Renal cortex interstitium (tissue), 11 donors: ENCODE data around the gene FBP2. TPM values are rescaled to one million over a fixed set of nuclear protein-coding genes. Genes with fewer than 3 reads are reported as not detected.

Experiments
- DNase-seq, 11 donors: peaks; one replicate each; pipeline ENCODE4 v3.0.0-alpha.2; 2013; ENCODE audit warnings: low read depth in 9 of 11, low spot score in 4 of 11; ENCODE audit errors: extremely low read depth in 1 of 11
- polyA plus RNA-seq, 3 donors: library from polyadenylated mRNA; unstranded; fragments of 120-200 nt; gene quantifications; one replicate each; pipeline ENCODE4 v1.2.1, GENCODE V29; 2013; ENCODE audit not compliant: insufficient read length in 3 of 3

The FBP2 gene
- polyA plus RNA-seq, 3 donors = not detected

DNA sequence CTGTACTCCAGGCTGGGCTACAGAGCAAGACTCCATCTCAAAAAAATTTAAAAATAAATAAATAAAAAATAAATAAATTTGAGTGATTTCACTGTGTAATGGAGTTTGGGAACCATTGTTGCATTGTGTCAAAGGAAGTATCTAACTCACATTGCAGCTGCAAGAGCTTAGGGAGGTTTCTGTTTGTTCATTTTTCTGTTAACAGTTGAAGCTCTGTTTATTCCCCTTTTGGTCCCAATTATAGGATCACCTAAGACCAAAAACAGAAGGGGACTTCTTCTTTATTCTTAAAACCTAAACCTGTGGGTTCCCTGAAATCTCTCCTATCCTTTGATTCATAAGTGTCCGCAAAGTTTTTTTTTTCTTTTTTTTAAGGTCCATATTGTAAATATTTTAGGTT is 67.4 kb downstream of the FBP2 start:
- DNase-seq = no peak

DNA sequence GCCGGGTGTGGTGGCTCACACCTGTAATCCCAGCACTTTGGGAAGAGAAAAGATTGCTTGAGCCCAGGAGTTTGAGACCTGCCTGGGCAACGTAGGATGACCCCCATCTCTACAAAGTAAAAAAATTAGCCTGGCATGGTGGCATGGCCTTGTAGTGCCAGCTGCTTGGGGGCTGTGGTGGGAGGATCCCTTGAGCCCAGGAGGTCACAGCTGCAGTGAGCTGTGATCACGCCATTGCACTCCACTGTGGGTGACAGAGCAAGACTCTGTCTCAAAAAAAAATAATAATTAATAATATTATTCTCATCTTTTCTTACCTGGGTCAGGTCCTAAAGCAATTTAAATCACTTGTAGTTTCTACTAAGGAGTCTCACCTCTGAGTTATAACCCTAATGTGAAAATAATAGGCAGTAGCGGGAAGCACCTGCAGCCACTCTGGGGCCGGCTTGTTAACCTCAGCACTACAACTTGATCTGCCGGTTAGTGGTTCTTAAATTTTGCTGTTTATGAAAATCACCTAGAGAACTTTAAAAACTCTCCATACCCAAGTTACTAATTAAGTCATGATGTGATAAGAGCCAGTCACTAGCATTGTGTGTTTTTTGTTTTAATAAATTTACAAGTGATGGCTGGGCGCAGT is 68.1 kb downstream of the FBP2 start:
- DNase-seq = no peak

DNA sequence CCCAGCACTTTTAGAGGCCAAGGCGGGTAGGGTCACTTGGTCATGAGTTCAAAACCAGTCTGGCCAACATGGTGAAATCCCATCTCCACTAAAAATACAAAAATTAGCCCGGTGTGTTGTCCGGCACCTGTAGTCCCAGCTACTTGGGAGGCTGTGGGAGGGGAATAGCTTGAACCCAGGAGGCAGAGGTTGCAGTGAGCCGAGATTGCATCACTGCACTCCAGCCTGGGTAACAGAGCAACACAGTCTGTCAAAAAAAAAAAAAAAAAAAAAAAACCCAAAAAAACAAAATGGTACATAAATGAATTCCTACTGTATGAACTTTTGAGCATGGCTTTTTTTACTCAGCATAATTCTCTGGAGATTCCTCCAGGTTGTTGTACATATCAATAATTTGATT is 76.4 kb downstream of the FBP2 start:
- DNase-seq = no peak

DNA sequence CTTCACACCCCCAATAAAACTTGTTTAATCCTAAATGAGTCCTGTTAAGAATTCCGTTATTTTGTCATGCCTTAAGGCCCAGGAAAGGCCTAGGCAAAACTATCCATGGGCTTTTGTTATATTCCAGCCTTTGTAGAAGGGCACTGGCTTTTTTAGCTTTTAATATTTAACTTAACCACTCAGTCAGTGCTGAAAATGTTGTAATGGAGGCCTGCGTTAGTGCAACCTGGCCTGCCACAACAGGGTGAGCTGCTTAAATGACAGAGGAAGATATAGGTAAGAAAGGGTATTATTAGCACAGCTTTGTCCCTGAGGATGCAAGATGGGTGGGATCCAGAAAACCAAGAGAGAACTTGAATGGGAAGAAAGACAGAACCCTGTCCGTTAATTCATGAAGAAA is 78.9 kb downstream of the FBP2 start:
- DNase-seq = no peak

DNA sequence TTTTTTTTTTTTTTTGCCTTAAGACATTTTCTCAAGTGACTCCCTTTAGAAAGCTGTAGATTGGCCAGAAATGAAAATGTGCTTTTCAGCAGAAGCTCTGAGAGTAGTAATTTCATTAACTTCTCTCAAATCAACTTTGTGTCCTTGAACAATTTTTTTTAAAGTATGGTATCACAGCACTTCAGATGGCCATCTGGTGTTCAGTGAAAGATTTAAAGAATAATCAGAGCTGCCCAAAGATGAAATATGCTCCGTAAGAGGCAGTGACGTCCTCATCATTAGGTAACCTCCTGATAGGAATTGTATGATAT is 81.7 kb downstream of the FBP2 start:
- DNase-seq = no peak

DNA sequence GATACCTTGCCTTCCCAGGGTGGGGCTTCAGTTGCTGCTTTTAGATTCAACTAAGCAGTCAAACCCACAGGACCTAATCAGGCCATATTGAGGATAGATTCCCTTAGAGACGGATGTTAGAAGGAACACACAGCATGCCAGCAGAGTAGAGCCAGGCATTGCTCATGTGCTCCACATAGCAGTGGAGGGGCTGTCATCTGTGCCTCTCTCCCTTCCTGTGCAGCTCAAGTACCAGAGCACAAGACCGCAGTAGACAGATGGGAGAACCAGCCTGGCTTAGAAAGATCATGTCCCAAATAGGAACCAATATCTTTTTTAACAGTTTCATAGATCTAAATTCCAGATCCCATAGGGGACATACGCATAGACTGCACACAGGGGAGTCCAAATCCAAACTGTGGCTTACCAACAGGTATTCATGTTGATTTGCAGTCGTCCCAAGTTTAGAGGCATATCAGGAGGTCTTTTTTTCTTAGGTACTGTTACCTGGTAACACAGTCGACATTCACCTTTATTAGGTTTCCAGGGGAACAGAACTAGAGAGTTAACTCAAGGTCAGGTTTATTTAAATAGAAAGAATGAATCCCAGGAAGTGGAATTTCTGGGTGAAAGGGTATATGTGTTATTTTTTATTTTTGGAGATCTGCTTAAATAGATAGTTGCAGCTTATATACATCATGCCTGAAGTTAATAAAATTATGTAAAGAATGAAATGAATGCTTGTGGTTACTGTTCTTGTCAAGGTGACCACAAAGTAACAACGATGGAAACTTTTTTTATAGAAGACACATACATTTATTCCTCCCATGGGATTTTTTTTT is 82.3 kb downstream of the FBP2 start:
- no peak for DNase-seq

Other genes with a start within 250 kb of the FBP2 start
- under 1 TPM; 0.30 to 0.45 (median 0.33) TPM for gene PCAT7, start 38.7 kb downstream of the FBP2 start, polyA plus RNA-seq
- gene FBP1, start 45.7 kb upstream of the FBP2 start, polyA plus RNA-seq = 10 to 100 TPM; 44.3 to 61.2 (median 48.4) TPM
- 10 to 100 TPM; 56.6 to 63.4 (median 60.7) TPM for gene AOPEP, start 132.9 kb upstream of the FBP2 start, polyA plus RNA-seq